ENCODE data around the gene CTSO.
A peak's percentile ranks its signal among the peaks of the same experiment; 100 is the strongest.

The CTSO gene, protein sequence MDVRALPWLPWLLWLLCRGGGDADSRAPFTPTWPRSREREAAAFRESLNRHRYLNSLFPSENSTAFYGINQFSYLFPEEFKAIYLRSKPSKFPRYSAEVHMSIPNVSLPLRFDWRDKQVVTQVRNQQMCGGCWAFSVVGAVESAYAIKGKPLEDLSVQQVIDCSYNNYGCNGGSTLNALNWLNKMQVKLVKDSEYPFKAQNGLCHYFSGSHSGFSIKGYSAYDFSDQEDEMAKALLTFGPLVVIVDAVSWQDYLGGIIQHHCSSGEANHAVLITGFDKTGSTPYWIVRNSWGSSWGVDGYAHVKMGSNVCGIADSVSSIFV

GRCh38 chr4:155953151-155954117, at the start of gene CTSO:
Gene CTSO, minus strand, starts transcription at chr4:155953866. Its CDS starts 19 bp downstream, at chr4:155953847.
- DNase-seq (ENCODE audit: low read depth in 4 of 4, low spot score in 1 of 4): peak; percentile 41 to 57 (median 46)

DNA sequence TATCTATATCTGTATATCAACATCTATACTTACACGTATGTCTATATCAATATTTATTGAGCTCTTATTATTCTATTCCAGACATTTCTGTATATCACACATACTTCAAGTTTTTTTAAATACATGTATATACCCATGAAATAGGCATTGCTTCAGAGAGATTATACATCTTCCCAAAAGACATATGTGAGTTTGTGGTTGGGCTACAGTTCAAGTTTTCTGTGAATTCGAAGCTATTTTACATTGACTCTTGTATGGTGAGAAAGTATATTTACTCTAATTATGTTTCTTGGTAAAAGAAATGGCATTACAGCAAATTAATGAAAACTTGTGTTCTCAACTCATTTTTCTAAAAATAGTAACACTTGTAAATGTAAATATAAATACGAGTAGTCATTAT, 46.8 kb upstream of the CTSO start:
- DNase-seq (ENCODE audit: low read depth in 4 of 4, low spot score in 1 of 4): no peak

DNA sequence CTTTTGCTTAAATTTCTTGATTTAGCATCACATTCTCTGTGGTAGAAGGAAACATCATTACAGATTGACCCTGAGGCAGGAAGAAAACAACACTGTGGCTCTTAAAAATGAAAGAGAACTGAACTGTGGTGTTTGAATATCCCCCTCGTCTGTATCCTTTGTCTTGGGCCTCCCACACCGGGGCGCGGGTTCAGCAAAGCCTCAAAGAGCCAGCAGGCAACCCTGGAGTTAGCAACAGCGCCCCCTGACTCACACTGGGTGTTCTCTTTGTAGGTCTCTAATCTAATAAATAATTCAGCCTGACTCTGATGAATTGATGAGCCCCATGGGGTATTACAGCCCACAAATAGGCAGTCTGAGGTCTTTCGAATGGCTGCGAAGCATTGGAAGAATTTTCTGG, 46.1 kb upstream of the CTSO start:
- DNase-seq (ENCODE audit: low read depth in 4 of 4, low spot score in 1 of 4): no peak

- DNase-seq (ENCODE audit: low read depth in 4 of 4, low spot score in 1 of 4): no peak
Observed at GRCh38 chr4:155995069-155995468, 41.4 kb upstream of the CTSO start.

GRCh38 chr4:155984106-155984797, 30.6 kb upstream of the CTSO start:
- no peak for DNase-seq (ENCODE audit: low read depth in 4 of 4, low spot score in 1 of 4)

- no peak for DNase-seq (ENCODE audit: low read depth in 4 of 4, low spot score in 1 of 4)
Observed at GRCh38 chr4:155982736-155983385, 29.2 kb upstream of the CTSO start.

DNA sequence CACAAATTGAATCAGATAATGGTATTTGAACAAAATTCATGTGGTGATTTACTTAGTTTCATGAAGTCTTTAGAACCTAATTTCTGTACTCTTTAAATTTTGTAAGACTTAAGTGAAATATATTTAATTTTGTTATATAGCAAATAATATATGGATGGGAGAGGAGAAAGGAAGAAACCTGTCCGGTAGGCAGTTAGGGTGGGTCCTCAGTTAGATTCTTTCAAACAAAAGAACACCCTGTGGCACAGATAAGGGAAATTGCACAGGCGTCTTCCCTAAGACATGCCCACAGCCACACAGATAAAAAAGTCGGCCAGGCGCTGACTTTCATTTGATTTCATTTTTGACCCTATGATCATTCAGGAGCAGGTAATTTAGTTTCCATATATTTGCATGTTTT, 25.1 kb upstream of the CTSO start:
- no peak for DNase-seq (ENCODE audit: low read depth in 4 of 4, low spot score in 1 of 4)

DNA sequence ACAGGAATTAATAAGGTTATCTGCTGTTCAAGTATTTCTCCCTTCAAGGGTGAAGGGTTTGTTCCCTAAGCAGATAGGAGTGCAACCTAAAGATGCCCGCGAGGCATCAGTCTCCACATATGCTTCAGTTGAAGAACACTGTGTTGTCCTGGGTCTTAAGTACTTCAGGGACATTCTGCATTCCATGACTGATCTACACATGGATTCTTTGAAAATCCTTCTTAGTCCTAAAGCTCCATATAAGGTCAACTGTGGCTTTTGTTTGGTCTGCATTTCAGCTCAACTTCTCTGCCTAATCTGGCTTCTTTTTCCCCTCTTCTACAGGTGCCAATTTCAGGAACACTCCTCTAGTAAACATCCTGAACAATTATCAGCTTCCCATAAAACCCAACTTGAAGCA, 21.8 kb upstream of the CTSO start:
- no peak for DNase-seq (ENCODE audit: low read depth in 4 of 4, low spot score in 1 of 4)

DNA sequence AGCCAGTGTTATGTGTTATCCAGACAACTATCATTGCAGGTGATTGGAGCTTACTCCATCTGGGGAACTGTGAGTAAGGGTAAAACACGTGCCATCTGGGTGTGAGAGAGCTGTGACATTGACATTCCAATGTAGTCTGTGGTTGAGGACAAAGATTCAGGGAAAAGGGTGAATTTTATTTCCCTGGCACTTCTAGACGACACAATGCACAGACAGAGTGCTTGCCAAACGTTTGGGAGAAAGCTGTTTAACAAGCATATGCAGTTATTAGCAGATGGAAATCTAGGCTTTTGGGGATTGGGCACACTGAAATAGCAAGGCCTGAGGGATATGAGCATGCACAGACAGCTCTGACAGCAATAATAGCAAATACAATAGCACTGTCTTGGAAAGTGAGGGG, 21.3 kb upstream of the CTSO start:
- DNase-seq (ENCODE audit: low read depth in 4 of 4, low spot score in 1 of 4): no peak

DNA sequence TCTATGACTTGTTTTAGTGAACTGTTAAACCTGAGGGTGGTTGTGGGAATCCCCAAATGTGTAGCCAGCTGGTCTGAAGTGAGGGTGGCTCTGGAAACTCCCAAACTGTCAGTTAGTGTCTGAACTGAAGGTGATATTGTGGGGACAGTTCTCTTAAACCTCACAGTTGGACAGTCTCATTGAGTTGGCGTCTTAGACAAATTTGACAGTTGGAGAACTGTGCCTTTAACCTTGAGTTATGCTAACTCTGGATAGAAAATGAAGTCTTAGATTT, 20.7 kb upstream of the CTSO start:
- DNase-seq (ENCODE audit: low read depth in 4 of 4, low spot score in 1 of 4): no peak

GRCh38 chr4:155973639-155974475, 20.2 kb upstream of the CTSO start:
- no peak for DNase-seq (ENCODE audit: low read depth in 4 of 4, low spot score in 1 of 4)

DNA sequence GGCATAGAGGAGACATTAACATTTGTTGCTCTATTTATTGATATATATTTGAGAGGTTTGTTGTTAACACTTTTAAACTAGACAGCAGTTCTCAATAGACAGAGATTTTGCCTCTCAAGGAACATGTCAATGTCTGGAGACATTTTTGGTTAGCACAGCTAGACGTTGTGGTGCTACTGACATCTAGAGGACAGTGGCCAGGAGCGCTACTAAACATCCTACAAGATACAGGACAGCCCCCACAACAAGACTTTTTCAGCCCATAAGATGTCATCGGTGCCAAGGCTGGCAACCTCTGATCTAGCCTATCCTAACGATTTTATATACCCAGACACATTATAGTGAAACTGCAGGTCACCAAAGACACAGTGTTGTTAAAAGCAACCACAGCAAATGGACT, 18.4 kb upstream of the CTSO start:
- DNase-seq (ENCODE audit: low read depth in 4 of 4, low spot score in 1 of 4): no peak

DNA sequence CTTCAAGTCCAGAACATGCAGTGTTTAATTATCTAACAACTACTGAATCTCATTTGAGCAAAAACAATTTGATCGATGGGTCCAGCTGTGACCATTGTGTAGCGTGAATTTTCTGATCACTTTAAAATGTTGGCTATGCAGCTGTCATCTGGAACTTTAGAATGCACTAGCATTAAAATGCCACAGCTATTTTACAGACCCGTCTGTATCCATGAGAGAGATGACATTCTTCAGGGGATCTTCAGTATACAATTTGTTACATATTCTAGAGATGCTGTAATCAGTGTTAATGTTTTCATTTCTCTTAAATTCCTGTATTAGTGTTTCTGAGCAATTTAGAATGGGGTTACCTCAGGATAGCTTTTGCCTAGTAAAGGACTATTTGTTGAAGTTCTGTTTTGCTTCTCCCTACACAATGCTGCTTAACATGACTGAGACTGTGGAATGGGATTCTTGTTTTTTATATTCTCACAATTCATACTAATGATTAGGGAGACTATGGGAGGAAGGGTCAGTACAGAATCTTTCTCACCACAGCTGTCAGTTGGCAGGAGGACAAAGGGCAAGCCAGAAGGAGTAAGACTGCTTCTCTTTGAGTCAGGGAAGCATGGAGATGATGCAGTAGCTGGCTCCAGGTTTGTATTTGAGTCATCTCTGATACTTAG, 13.2 kb upstream of the CTSO start:
- no peak for DNase-seq (ENCODE audit: low read depth in 4 of 4, low spot score in 1 of 4)

GRCh38 chr4:155966171-155966570, 12.5 kb upstream of the CTSO start:
- DNase-seq (ENCODE audit: low read depth in 4 of 4, low spot score in 1 of 4): no peak

DNA sequence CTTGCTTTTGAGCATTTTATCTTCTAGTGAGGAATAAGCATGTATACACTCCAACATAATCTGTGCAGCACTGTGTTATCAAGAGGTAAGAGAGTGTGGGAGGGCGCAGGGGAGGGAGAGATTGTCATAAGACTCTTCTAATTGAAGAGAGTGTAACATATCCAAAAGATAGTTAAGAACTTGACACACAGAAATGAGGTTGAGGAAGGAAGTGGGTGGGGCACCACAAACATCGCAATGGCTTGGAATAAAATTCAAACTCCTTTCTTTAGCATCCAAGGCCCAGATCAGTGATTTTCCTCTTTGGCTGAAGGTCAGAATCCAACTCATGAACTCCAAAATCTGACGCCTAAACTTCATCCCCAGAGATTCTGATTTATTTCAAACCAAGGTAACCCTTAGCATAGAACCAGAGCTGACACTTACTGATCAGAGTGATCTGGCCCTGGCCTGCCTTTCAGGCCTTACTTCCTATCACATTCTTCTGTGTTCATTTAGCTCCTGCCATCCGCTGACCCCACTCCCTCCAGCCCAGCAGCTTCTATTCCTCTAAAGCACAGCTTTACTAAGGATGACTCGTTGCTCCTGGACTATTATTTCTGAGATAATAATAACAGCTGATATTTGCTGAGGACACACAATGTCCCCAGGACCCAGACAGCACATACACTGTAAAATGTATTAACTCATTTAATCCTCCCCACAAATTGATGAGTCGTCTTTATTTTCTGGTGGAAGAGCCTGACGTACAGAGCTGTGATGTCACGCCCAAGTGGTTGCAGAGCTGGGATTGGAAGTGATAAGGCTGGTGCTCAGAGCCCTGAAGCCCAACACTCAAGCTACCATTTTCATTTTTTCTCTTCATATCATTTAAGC, 10.6 kb upstream of the CTSO start:
- no peak for DNase-seq (ENCODE audit: low read depth in 4 of 4, low spot score in 1 of 4)

DNA sequence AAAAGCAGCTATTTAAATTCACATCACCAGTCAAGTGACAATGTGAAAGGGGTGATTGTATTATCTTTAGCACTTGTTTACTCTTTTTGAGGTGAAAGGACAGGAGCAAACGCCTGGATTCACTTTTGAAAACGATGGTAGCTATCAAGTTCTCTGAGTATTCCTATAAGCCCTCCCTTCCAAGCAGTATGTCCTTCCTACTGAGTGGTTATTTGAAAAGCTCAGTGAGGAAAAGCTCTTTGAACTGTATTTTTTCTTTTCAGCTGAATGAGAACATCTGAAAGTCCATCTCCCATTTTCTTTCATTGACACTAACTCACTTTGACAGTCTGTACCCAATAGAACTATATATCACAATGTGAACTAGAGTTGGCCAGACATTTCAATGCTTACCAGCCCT, 9.1 kb upstream of the CTSO start:
- DNase-seq (ENCODE audit: low read depth in 4 of 4, low spot score in 1 of 4): no peak

DNA sequence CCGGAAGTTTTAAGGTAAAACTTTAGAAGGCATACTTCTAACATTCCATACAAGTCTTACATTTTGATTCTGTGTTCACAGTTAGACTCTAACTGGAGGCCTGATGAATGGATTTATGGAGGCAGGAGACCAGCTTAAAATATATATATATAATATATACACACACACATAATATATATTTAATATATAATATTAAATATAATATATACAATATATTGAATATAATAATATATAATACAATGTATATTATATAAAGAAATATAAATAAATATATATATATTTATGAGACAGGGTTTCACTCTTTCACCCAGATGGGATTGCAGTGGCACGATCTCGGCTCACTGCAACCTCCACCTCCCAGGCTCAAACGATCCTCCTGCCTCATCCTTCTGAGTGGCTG, 7.9 kb upstream of the CTSO start:
- DNase-seq (ENCODE audit: low read depth in 4 of 4, low spot score in 1 of 4): no peak

- no peak for DNase-seq (ENCODE audit: low read depth in 4 of 4, low spot score in 1 of 4)
Observed at GRCh38 chr4:155960522-155960921, 6.9 kb upstream of the CTSO start.

DNA sequence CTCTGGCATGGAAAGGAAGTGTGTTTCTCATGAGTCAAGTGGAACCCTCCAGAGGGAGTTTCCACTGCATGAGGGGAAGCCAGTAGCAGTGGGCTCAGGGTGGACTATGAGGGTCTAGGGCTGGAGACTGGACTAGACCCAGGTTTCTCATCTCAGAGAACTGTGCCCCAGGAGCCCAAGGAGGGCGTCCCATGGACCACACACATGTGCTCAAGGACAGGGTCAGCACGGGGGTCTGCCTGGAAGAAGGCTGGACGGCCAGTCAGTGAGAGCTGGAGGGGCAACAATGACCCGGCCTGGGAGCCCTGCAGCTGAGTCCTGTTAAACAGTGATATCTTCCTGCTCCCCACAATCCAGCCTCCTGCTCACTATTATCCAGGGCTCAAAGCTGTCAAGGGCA, 5.8 kb upstream of the CTSO start:
- DNase-seq (ENCODE audit: low read depth in 4 of 4, low spot score in 1 of 4): no peak
